Tongue (tissue), 2 donors: ENCODE measurements around the gene NTF3. TPM values are rescaled to one million over a fixed set of nuclear protein-coding genes. Genes with fewer than 3 reads are reported as not detected.

Experiments used
- DNase-seq: peaks from one replicate; pipeline ENCODE4 v3.0.0-alpha.2; 2015
- total RNA-seq: library from RNA; depleted of rRNA; stranded (reverse); fragments of >200 nt; gene quantifications from one replicate; pipeline ENCODE4 v1.2.3, GENCODE V29; 2014

The NTF3 gene
- total RNA-seq, 1 donor from 2014 or later: 1.6 TPM

DNA sequence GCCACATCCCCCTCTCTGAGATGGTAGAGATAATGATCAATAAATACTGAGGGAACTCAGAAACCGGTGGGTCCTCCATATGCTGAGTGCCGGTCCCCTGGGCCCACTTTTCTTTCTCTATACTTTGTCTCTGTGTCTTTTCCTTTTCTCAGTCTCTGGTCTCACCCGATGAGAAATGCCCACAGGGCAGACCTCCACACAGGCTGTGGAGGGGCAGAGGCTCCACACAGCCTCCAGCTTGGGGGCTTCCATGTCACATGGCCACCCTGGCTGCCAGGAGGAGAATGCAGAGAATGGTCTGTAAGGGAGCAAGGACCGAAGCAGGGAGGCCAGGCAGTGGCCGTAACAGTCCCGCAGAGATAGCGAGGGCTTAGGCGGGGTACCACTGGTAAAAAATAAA is 105.9 kb downstream of the NTF3 start:
- DNase-seq: no peak
